Fibroblast of peridontal ligament (primary cell): ENCODE measurements around the gene CAPRIN1.

Source experiments
- DNase-seq: peaks from one replicate; pipeline ENCODE4 v3.0.0-alpha.2; 2010; ENCODE audit errors: extremely low read depth

CAPRIN1 gene

GRCh38 chr11:34143048-34143447 is 91.5 kb downstream of the CAPRIN1 start:
- no peak for DNase-seq

GRCh38 chr11:34145073-34145472 is 93.5 kb downstream of the CAPRIN1 start:
- no peak for DNase-seq

- no peak for DNase-seq
These were observed 94.4 kb downstream of the CAPRIN1 start for GRCh38 chr11:34145847-34146381.

GRCh38 chr11:34146411-34146810 is 94.9 kb downstream of the CAPRIN1 start:
- no peak for DNase-seq

- DNase-seq, result no peak
These were observed 95.3 kb downstream of the CAPRIN1 start for GRCh38 chr11:34146866-34147265.

GRCh38 chr11:34147581-34147980 is 96.0 kb downstream of the CAPRIN1 start:
- DNase-seq, result no peak

- no peak for DNase-seq
These were observed 97.1 kb downstream of the CAPRIN1 start for GRCh38 chr11:34148504-34149165.

- no peak for DNase-seq
These were observed 97.7 kb downstream of the CAPRIN1 start for GRCh38 chr11:34149274-34149673.

GRCh38 chr11:34149786-34150185 is 98.3 kb downstream of the CAPRIN1 start:
- peak; percentile 17 for DNase-seq

- DNase-seq, result peak; percentile 25
These were observed 99.1 kb downstream of the CAPRIN1 start for GRCh38 chr11:34150494-34151151.
